AG10803 (cell line): ENCODE results near the gene AHCTF1.

ENCODE experiments used
- DNase-seq: peaks from one replicate; pipeline ENCODE4 v3.0.0; 2010; ENCODE audit warnings: low read depth
- H3K4me3 ChIP-seq: 2 replicates; pipeline ENCODE4 v1.5.1; 2011; ENCODE audit warnings: mild to moderate bottlenecking, low read length, control low read depth
- CTCF ChIP-seq: conservative IDR thresholded peaks from 2 replicates; pipeline ENCODE4 v1.5.1; 2011; ENCODE audit warnings: mild to moderate bottlenecking, low read length, control low read depth, inconsistent platforms

Gene AHCTF1

GRCh38 chr1:246789454-246790339 is 142.1 kb downstream of the AHCTF1 start:
- TF ChIP-seq CTCF = no peak
- no peak for DNase-seq
- no peak overlapping the region for H3K4me3 ChIP-seq
